ENCODE results near the gene PDSS2. TPM values are rescaled to one million over a fixed set of nuclear protein-coding genes. Genes with fewer than 3 reads are reported as not detected.
A peak's percentile ranks its signal among the peaks of the same experiment; 100 is the strongest.

The PDSS2 gene
- polyA plus RNA-seq, 1 of the 3 experiments (the other 2 are of a cell fraction): 5.6 TPM

- H3K9me3 ChIP-seq: no peaks in the 10 kb centered on the region
- peak overlapping the region; percentile 53; the same call in 1 of the 2 replicates for H3K4me2 ChIP-seq
- POLR2A ChIA-PET: no interaction called here
- H4K20me1 ChIP-seq (ENCODE audit: insufficient read depth): no peaks in the 10 kb centered on the region
- no peak overlapping the region for H3K9ac ChIP-seq
- peak overlapping the region in 1 of 2 experiments; percentile 61; a peak in 2 of 4 replicates for H3K27ac ChIP-seq (ENCODE audit: low read depth in 2 of 2, low read length in 1 of 2)
- no peak overlapping the region for H2AFZ ChIP-seq (ENCODE audit: low read depth)
- no peak overlapping the region for H3K4me3 ChIP-seq (ENCODE audit: low read depth in 2 of 2, low read length in 1 of 2)
- no peaks in the 10 kb centered on the region for H3K27me3 ChIP-seq (ENCODE audit: insufficient read depth)
- TF ChIP-seq PBX3 (IDR thresholded peaks at IDR 0.05): 0 out of 2 replicates have a peak, but pooled peaks have one; percentile 3
- no peak for TF ChIP-seq RAD21 (IDR thresholded peaks at IDR 0.05; ENCODE audit: low read length)
- CTCF ChIA-PET: interaction anchor here (0.6 to 1.5 kb wide), 2 partner anchors 16 to 160 kb away, joined by 3 read pairs; no protein-coding TSS in a partner anchor
- WGBS (ENCODE audit: low lambda C conversion rate): 50% methylated on average over 1 of the region's 1 CpG
- peaks cover 7% of the 10 kb centered on the region; the same call in 1 of the 2 replicates for H3K79me2 ChIP-seq (ENCODE audit: insufficient read depth)
- H3K9me2 ChIP-seq: no peaks in the 10 kb centered on the region
- H3F3A ChIP-seq (replicated peaks; ENCODE audit: insufficient read depth): peaks cover 36% of the 10 kb centered on the region
- H3K4me1 ChIP-seq (ENCODE audit: control insufficient read depth in 1 of 2, insufficient read depth in 2 of 2, low read depth in 1 of 2, low read length in 1 of 2): peaks cover 0 to 33% of the 10 kb centered on the region in 2 experiments; a peak in 2 of 4 replicates
- DNase-seq: no peak
- peaks cover 0 to 4% of the 10 kb centered on the region in 2 experiments for H3K36me3 ChIP-seq (replicated peaks in 1 of 2; ENCODE audit: control insufficient read depth in 1 of 2, insufficient read depth in 2 of 2, low read length in 1 of 2)
Observed at GRCh38 chr6:107323133-107323785, 136.1 kb downstream of the PDSS2 start.

- no peak overlapping the region for H2AFZ ChIP-seq (ENCODE audit: low read depth)
- no peaks in the 10 kb centered on the region for H3K27me3 ChIP-seq (ENCODE audit: insufficient read depth)
- TF ChIP-seq TEAD4 (IDR thresholded peaks at IDR 0.05; ENCODE audit: borderline replicate concordance, insufficient read depth) (no peak), SMC3 (IDR thresholded peaks at IDR 0.05; ENCODE audit: low read depth, low read length) (no peak), GATA2 (CRISPR knock-in tag; IDR thresholded peaks at IDR 0.05) (no peak), MXI1 (IDR thresholded peaks at IDR 0.05; ENCODE audit: low read depth, low read length) (no peak), TAF1 (IDR thresholded peaks at IDR 0.05; ENCODE audit: borderline replicate concordance, low read depth, low read length) (no peak), POLR2AphosphoS5 (IDR thresholded peaks at IDR 0.05; ENCODE audit: low read depth, low read length) (no peak), IRF3 (IDR thresholded peaks at IDR 0.05; ENCODE audit: low read depth, low read length) (no peak), RAD21 (IDR thresholded peaks at IDR 0.05; ENCODE audit: low read length) (no peak), FOXM1 (IDR thresholded peaks at IDR 0.05; ENCODE audit: low read depth) (no peak), FOXJ3 (CRISPR knock-in tag; IDR thresholded peaks at IDR 0.05) (no peak), RXRA (IDR thresholded peaks at IDR 0.05; ENCODE audit: borderline replicate concordance, low read depth) (no peak), CTCF (IDR thresholded peaks at IDR 0.05) (no peak), NRF1 (IDR thresholded peaks at IDR 0.05; ENCODE audit: low read depth, low read length) (no peak), RFX5 (IDR thresholded peaks at IDR 0.05; ENCODE audit: low read length) (no peak), USF1 (IDR thresholded peaks at IDR 0.05; ENCODE audit: borderline replicate concordance, low read depth) (no peak), MAX (IDR thresholded peaks at IDR 0.05; ENCODE audit: low read depth) (no peak), RCOR1 (IDR thresholded peaks at IDR 0.05; ENCODE audit: low read length) (no peak), SIN3A (IDR thresholded peaks at IDR 0.05; ENCODE audit: borderline replicate concordance, low read depth, low read length) (no peak), PBX3 (IDR thresholded peaks at IDR 0.05) (no peak)
- no peak for DNase-seq
- no peak overlapping the region for H3K4me3 ChIP-seq (ENCODE audit: low read depth in 2 of 2, low read length in 1 of 2)
- no peaks in the 10 kb centered on the region for H3K9me3 ChIP-seq
- peaks cover 2 to 33% of the 10 kb centered on the region in 2 experiments; a peak in 3 of 4 replicates for H3K4me1 ChIP-seq (ENCODE audit: control insufficient read depth in 1 of 2, insufficient read depth in 2 of 2, low read depth in 1 of 2, low read length in 1 of 2)
- H3K9ac ChIP-seq: no peak overlapping the region
- ChIA-PET CTCF (no interaction called here), POLR2A (no interaction called here)
- no peak overlapping the region for H3K4me2 ChIP-seq
- H3F3A ChIP-seq (replicated peaks; ENCODE audit: insufficient read depth): peaks cover 36% of the 10 kb centered on the region
- no peaks in the 10 kb centered on the region for H3K9me2 ChIP-seq
- no peaks in the 10 kb centered on the region for H4K20me1 ChIP-seq (ENCODE audit: insufficient read depth)
- peaks cover 0 to 4% of the 10 kb centered on the region in 2 experiments for H3K36me3 ChIP-seq (replicated peaks in 1 of 2; ENCODE audit: control insufficient read depth in 1 of 2, insufficient read depth in 2 of 2, low read length in 1 of 2)
- H3K79me2 ChIP-seq (ENCODE audit: insufficient read depth): peaks cover 7% of the 10 kb centered on the region; the same call in 1 of the 2 replicates
- H3K27ac ChIP-seq (ENCODE audit: low read depth in 2 of 2, low read length in 1 of 2): peak overlapping the region in 1 of 2 experiments; percentile 61; a peak in 2 of 4 replicates
Observed at GRCh38 chr6:107321793-107322192, 137.6 kb downstream of the PDSS2 start.
